Cortex of kidney (tissue), 1 donor: ENCODE results near the gene TRIM45.

Experiments
- DNase-seq: peaks from one replicate; lab custom pipeline; 2025; lab: John Stamatoyannopoulos, UW

Gene TRIM45

GRCh38 chr1:117098287-117098890, 23.2 kb downstream of the TRIM45 start:
- no peak for DNase-seq

- no peak for DNase-seq
Observed at GRCh38 chr1:117097443-117097842, 24.1 kb downstream of the TRIM45 start.

GRCh38 chr1:117096951-117097408, 24.6 kb downstream of the TRIM45 start:
- DNase-seq, result no peak

GRCh38 chr1:117094841-117095604, 26.5 kb downstream of the TRIM45 start:
- no peak for DNase-seq

GRCh38 chr1:117093870-117094621, 27.5 kb downstream of the TRIM45 start:
- no peak for DNase-seq

GRCh38 chr1:117093091-117093534, 28.4 kb downstream of the TRIM45 start:
- DNase-seq, result no peak

GRCh38 chr1:117092594-117092993, 29.0 kb downstream of the TRIM45 start:
- DNase-seq, result no peak

- no peak for DNase-seq
Observed at GRCh38 chr1:117089996-117090395, 31.6 kb downstream of the TRIM45 start.

- no peak for DNase-seq
Observed at GRCh38 chr1:117087686-117088085, 33.9 kb downstream of the TRIM45 start.

GRCh38 chr1:117084231-117084630, 37.3 kb downstream of the TRIM45 start:
- DNase-seq, result no peak

- no peak for DNase-seq
Observed at GRCh38 chr1:117079737-117080136, 41.8 kb downstream of the TRIM45 start.

GRCh38 chr1:117077267-117077666, 44.3 kb downstream of the TRIM45 start:
- no peak for DNase-seq

GRCh38 chr1:117076648-117077047, 44.9 kb downstream of the TRIM45 start:
- DNase-seq, result no peak

GRCh38 chr1:117070124-117070523, 51.4 kb downstream of the TRIM45 start:
- no peak for DNase-seq

- DNase-seq, result no peak
Observed at GRCh38 chr1:117069220-117069844, 52.2 kb downstream of the TRIM45 start.

- DNase-seq, result no peak
Observed at GRCh38 chr1:117068580-117068979, 53.0 kb downstream of the TRIM45 start.

GRCh38 chr1:117067533-117068370, 53.8 kb downstream of the TRIM45 start:
- DNase-seq, result no peak

- no peak for DNase-seq
Observed at GRCh38 chr1:117066367-117066766, 55.2 kb downstream of the TRIM45 start.

- no peak for DNase-seq
Observed at GRCh38 chr1:117061986-117062415, 59.5 kb downstream of the TRIM45 start.
